IPS DF 4.7 (cell line): ENCODE results near the gene PIK3R6.
"Not testable (repeated sequence)": the region's sequence is repeated elsewhere in the genome, so short reads cannot be mapped to it uniquely, and the experiment has no call there.

Experiments used
- DNase-seq: peaks from one replicate; pipeline ENCODE4 v3.0.0-alpha.2; 2013; ENCODE audit warnings: low spot score; ENCODE audit errors: extremely low read depth

PIK3R6 gene

GRCh38 chr17:8828517-8828875, 39.0 kb downstream of the PIK3R6 start:
- no peak for DNase-seq

DNA sequence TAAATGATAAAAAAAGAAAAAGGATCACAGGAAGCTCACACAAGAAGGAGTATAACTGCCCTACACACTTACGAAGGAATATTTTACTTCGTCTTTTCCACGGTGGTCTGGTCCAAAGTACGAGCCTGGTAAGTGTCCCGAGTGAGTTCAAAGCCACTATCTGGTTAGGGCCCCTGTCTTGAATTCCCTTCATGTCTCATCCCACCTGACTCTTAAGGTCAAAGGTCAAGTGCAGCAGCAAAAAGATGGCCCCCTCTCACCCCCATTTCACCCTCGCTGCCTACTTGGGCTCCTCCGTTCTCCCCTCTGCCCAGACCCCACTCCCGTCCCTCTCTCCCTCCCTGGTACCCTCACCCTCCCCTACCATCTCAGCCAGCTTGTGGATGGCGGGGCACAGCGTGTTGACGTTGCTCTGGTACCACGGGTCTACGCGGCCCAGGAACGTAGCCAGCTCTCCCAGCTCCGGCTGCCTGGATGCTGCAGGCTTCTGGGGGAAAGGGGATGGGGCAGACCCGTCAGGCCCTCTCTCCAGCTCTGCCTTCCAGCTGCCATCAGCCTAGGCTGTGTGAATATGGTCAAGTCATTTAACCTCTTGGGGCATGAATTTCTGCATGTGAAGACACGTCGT, 40.6 kb downstream of the PIK3R6 start:
- no peak for DNase-seq

- no peak for DNase-seq
These were observed 41.7 kb downstream of the PIK3R6 start for GRCh38 chr17:8825802-8826201.

GRCh38 chr17:8823279-8823678, 44.2 kb downstream of the PIK3R6 start:
- DNase-seq = no peak

GRCh38 chr17:8822401-8823035, 45.0 kb downstream of the PIK3R6 start:
- DNase-seq = no peak

DNA sequence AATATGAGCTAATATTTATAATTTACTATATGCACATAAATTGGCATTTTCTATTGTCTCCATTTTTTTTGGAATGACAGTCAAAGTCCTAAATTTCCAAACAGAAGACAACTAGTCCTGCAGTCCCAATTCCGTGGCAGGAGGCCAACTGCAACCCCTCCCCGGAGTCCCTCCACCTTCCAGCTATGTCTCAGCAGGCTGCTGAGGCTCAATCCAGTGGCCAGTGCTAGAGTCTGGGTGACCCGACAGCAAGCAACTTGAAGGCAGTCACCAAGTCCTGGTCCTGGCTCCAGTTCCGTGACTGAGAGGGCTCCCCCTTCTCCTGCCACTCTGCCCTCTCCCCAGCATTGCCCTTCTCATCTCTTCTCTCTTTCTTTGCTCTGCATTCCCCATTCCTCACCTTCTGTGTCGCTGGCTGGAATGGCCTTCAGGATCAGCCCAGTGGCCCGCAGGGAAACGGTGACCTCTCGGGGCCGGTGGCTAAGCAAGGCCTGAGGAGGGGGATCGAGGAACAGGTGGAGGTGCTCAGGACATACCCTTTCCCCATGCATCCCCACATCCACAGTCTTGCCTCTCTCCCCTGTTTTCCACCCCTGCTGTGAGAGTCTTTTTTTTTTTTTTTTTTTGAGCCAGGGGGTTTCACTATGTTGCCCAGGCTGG, 45.9 kb downstream of the PIK3R6 start:
- no peak for DNase-seq

GRCh38 chr17:8820311-8821010, 47.0 kb downstream of the PIK3R6 start:
- no peak for DNase-seq

- no peak for DNase-seq
These were observed 48.7 kb downstream of the PIK3R6 start for GRCh38 chr17:8818654-8819330.

DNA sequence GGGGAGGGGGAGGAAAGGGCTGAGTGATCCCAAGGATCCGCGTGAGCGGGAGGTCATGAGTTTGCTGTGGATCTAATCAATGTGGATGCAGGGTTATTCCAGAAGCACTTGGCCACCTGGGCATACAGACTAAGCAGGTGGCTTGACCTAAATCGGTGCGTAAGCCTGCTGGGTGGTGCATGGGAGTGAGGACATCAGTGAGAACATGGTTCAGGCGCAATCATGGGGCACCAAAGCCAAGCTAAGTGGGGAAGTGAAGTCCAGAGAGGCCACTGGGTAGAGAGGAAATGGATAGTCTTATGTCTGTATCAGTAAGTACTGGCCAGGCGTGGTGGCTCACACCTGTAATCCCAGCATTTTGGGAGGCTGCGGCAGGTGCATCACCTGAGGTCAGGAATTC, 49.4 kb downstream of the PIK3R6 start:
- no peak for DNase-seq

- no peak for DNase-seq
These were observed 60.4 kb downstream of the PIK3R6 start for GRCh38 chr17:8806926-8807550.

DNA sequence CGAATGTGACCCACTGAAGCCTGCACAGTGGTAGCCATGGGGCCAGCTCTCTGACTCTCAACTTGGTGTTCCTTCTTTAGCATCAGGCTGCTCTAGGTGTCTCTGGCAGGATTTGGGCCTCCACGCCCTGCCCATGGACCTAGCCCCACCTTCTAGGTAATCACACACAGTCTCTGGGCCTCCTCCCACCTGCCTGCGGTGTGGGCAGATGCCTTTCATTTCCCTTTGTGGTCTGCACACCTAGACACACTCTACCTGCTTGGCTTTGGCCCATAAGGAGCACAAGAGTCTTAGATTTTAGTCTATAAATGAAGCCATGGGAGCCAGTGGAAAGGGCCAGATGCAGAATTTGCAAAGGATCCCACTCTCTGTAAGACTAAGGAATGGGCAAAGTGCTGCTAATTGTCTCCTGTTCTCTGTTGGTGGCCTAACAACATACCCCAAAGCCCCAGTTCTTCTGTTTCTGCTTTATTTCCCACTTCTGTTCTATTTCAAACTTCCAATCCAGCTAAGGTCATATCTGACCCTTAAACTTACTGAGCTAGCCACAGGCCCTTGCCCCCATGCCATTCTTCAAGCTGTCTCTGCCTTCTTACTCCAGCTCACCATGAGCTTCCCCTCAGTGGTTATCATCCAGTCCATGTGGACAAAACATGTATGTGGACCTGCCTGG, 61.1 kb downstream of the PIK3R6 start:
- no peak for DNase-seq

GRCh38 chr17:8805396-8805795, 62.1 kb downstream of the PIK3R6 start:
- DNase-seq = not testable (repeated sequence)

GRCh38 chr17:8803531-8804420, 63.7 kb downstream of the PIK3R6 start:
- no peak for DNase-seq

DNA sequence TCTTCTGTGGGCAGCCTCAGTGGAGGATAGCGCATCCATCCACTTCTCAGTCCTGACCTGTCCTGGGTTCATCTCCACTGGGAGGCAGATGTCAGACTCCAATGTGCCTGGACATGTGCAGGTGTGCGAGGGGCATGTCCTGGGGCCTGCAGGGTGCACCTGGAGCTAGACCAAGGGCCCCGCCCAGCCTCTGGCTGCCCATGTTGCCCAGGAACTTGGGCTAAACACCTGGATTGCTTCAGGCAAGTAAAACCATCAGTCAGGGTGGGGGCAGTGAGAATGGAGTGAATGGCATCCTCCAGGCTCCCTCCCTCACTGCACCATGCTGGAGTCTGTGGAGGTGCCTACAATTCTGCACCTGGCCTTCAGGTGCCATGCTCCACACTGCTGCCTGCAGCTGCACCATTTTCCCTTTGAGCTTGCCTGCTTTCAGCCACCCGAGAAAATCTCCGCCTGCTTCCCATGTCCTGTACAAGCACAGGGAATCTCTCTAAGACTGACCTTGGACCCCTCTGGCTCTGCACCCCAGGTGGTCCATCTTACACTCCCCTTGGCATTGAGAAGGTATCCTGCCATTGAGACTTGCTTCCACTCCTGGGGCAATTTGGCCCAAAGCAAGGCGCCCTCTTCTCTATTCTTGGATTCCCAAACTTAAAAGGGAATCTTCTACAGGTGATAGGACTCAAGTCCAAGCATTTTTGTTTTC, 66.2 kb downstream of the PIK3R6 start:
- DNase-seq = no peak

- DNase-seq = no peak
These were observed 66.8 kb downstream of the PIK3R6 start for GRCh38 chr17:8800656-8801055.

- no peak for DNase-seq
These were observed 67.8 kb downstream of the PIK3R6 start for GRCh38 chr17:8799570-8800212.

- DNase-seq = no peak
These were observed 68.5 kb downstream of the PIK3R6 start, which contains the start of gene MFSD6L for GRCh38 chr17:8798846-8799569. Gene MFSD6L (minus strand): TSS chr17:8799365. CDS start chr17:8799120, 245 bp downstream.
